Measurements from ENCODE around the gene TDP2.

DNA sequence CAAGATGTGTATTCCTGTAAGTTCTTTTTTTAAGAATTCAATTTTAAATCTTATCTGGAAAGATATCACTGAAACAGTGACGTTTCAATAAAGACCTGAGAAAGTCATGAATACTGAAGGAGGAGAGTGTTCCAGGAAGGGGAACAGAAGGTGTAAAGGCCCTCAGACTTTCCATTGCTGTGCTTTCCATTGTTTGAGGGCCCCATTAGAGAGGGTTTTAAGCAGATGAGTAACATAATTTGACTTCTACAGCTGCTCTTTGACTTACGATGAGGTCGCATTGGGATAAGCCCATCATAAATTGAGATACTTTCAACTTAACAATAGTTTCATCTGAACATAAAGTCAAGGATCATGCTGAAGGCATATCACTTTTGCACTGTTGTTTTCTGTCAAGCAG, 24.9 kb upstream of the TDP2 start:
- TF ChIP-seq, protein P1, sequence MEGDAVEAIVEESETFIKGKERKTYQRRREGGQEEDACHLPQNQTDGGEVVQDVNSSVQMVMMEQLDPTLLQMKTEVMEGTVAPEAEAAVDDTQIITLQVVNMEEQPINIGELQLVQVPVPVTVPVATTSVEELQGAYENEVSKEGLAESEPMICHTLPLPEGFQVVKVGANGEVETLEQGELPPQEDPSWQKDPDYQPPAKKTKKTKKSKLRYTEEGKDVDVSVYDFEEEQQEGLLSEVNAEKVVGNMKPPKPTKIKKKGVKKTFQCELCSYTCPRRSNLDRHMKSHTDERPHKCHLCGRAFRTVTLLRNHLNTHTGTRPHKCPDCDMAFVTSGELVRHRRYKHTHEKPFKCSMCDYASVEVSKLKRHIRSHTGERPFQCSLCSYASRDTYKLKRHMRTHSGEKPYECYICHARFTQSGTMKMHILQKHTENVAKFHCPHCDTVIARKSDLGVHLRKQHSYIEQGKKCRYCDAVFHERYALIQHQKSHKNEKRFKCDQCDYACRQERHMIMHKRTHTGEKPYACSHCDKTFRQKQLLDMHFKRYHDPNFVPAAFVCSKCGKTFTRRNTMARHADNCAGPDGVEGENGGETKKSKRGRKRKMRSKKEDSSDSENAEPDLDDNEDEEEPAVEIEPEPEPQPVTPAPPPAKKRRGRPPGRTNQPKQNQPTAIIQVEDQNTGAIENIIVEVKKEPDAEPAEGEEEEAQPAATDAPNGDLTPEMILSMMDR (IDR thresholded peaks at IDR 0.05; ENCODE audit: extremely low read depth in 1 of 2, insufficient read depth in 1 of 2, low read depth in 1 of 2, low read length in 2 of 2) = no peak
- TF ChIP-seq POLR2A (IDR thresholded peaks at IDR 0.05; ENCODE audit: low read depth, low read length) (no peak), FOS (IDR thresholded peaks at IDR 0.05; ENCODE audit: borderline replicate concordance, insufficient read depth, low read length) (no peak), EZH2 (IDR thresholded peaks at IDR 0.05; ENCODE audit: borderline replicate concordance, low read depth, low read length, severe bottlenecking) (no peak), POLR2AphosphoS5 (IDR thresholded peaks at IDR 0.05; ENCODE audit: insufficient read depth, low read depth, low read length) (no peak)
- TF ChIP-seq, protein P2, sequence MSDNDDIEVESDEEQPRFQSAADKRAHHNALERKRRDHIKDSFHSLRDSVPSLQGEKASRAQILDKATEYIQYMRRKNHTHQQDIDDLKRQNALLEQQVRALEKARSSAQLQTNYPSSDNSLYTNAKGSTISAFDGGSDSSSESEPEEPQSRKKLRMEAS (IDR thresholded peaks at IDR 0.05; ENCODE audit: insufficient read depth, insufficient read length) = no peak
